Urothelium cell line (cell line): ENCODE measurements around the gene NOP53.
A peak's percentile ranks its signal among the peaks of the same experiment; 100 is the strongest.
"Not testable (repeated sequence)": the region's sequence is repeated elsewhere in the genome, so short reads cannot be mapped to it uniquely, and the experiment has no call there.

ENCODE experiments used
- DNase-seq: peaks from one replicate; pipeline ENCODE4 v3.0.0; 2011; ENCODE audit warnings: low spot score, mixed read lengths
- FAIRE-seq: peaks from 2 replicates; lab custom pipeline; 2011; peaks lifted over from hg19 to GRCh38; lab: Jason Lieb, UNC

NOP53 gene

GRCh38 chr19:47716270-47716937 is 28.9 kb upstream of the NOP53 start:
- no peak for DNase-seq
- peak; percentile 84 for FAIRE-seq

GRCh38 chr19:47718415-47719046 is 26.8 kb upstream of the NOP53 start:
- peak; percentile 27 for FAIRE-seq
- DNase-seq: not testable (repeated sequence)

GRCh38 chr19:47719047-47719859 is 26.1 kb upstream of the NOP53 start:
- peak; percentile 95 for FAIRE-seq
- DNase-seq: peak; percentile 91

- DNase-seq (no peak), FAIRE-seq (peak; percentile 35)
These were observed 24.5 kb upstream of the NOP53 start for GRCh38 chr19:47720669-47721422.

DNA sequence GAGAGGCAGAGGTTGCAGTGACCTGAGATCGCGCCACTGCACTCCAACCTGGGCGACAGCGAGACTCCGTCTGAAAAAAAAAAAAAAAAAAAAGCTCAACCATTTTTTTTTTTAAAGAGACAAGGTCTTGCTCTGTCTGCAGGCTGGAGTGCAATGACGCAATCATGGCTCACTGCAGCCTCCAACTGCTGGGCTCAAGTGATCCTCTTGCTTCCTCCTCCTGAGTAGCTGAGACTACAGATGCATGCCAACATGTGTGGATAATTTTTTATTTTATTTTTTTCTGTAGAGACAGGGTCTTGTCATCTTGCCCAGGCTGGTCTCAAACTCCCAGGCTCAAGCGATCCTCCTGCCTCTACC is 21.8 kb upstream of the NOP53 start:
- DNase-seq (no peak), FAIRE-seq (no peak)

DNA sequence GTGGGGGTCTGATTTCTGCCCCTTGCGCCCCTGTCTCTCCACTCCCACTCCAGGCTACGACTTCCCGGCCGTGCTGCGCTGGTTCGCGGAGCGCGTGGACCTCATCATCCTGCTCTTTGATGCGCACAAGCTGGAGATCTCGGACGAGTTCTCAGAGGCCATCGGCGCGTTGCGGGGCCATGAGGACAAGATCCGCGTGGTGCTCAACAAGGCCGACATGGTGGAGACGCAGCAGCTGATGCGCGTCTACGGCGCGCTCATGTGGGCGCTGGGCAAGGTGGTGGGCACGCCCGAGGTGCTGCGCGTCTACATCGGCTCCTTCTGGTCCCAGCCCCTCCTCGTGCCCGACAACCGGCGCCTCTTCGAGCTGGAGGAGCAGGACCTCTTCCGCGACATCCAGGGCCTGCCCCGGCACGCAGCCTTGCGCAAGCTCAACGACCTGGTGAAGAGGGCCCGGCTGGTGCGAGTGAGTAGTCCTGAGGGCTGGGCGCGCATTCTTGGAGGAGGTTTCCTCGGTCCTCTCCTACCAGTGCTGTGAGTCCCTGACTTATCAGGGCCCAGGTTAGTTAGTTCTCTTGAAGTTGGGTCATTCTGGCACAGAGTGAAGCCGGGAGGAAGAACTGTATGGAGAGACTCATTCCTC is 19.5 kb upstream of the NOP53 start:
- FAIRE-seq (no peak), DNase-seq (no peak)

- no peak for DNase-seq
- FAIRE-seq: no peak
These were observed 18.9 kb upstream of the NOP53 start for GRCh38 chr19:47726467-47726866.

DNA sequence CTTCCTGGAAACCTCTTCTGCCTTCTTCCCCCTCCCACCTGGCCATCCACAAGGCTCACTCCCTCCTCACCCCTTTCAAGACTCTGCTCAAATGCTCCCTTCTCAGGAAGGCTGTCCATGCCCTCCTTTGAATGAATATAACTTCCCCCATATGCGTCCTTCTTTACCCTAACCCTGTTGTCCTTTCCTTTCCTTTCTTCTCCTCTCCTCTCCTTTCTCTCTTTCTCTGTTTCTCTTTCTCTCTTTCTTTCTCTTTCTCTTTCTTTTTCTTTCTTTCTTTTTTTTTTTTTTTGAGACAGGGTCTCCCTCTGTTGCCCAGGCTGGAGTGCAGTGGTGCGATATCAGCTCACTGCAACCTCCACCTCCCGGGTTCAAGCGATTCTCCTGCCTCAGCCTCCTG is 17.1 kb upstream of the NOP53 start:
- FAIRE-seq: not testable (repeated sequence)

DNA sequence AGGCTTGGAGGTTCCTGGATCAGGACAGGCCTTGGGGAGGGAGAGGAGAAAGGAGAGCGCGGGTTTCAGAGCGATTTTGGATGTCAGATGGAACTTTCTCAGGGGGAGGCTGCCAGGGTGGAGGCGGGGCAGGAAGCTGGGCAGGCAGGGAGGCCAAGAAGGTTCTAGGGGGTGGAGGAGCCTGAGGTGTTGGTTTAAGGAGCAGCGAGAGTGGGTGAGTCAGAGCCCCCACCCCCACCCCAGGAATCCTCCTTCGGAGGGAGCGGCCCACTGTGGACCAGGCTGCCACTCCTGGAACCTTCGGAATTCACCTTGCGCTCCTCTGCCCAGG is 15.9 kb upstream of the NOP53 start:
- peak; percentile 91 for DNase-seq

More for the DNA sequence above, 17.1 kb upstream of the NOP53 start:
- DNase-seq: not testable (repeated sequence)

DNA sequence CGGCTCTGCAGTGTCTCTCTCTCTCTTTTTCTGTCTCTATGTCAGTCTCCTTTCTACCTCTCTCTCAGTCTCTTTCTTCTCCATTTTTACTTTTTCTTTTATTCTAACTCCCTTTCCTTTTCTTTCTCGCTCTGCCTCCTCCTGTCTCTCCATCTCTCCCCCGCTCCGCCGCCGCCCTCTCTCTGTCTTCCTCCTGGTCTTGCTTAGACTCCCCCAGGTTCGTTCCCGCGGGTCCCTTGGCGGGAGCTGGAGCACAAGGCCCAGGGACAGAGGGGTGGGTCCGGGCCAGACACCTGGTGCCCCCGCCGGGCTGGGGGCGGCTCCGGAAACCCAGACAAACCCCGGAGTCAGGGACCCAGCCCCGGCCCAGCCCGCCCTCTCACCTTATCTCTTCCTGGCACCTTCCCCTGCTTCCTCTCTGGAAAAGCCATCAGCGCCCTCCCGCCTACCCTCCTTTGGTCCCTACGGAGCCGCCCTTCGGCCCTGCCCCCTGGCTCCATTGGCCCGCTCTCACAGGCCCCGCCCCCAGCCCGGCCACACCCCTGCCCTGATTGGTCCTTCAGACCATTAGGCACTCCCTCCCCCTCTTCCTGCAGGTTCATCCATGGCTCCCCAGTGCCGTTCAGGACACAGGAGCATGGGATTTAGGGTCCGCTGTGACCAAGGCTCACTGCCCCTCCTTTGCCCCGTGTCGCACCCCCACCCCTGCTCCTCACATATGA is 15.4 kb upstream of the NOP53 start:
- DNase-seq (peak; percentile 90), FAIRE-seq (no peak)

More for the DNA sequence above, 15.9 kb upstream of the NOP53 start:
- FAIRE-seq: no peak

GRCh38 chr19:47730521-47730889 is 14.8 kb upstream of the NOP53 start:
- FAIRE-seq (no peak), DNase-seq (no peak)

DNA sequence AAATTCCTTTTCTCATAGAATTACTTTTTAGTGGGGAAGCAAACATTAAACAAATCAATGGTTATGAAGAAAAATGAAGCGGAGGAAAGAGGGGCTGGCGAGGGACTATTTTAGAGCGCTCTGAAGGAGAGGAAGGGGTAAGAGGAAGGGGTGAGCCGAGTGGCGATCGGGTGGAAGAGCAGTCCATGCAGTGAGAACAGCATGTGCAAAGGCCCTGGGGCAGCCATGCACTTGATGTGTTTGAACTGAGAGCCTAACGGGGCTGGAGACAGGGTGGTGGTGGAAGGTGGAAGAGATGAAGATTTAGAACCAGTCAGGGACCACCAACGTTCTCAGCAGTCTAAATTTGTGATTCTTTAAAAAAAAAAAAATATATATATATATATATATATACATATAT is 14.4 kb upstream of the NOP53 start:
- DNase-seq (no peak), FAIRE-seq (no peak)

DNA sequence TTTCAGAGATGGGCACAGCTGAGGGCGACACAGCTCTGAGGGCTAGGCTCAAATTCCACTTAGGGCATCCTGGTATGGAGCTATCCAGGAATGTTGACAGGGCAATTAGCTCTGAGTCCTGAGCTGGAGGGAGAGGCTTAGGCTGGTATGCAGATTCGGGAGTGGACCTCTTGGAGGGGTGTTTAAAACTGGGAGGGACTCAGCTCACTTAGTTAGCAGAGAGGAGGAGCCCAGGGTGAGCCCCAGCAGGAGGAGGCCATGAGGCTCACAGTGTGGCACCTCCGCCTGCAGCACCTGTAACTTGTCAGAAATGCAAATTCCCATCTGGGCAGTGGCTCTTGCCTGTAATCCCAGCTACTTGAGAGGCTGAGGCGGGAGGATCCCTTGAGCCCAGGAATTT is 10.2 kb upstream of the NOP53 start:
- no peak for FAIRE-seq

GRCh38 chr19:47740866-47741519 is 4.4 kb upstream of the NOP53 start:
- FAIRE-seq: no peak

More for the DNA sequence above, 10.2 kb upstream of the NOP53 start:
- DNase-seq: no peak

GRCh38 chr19:47741544-47742140 is 3.7 kb upstream of the NOP53 start:
- FAIRE-seq (no peak), DNase-seq (no peak)

More at GRCh38 chr19:47740866-47741519, 4.4 kb upstream of the NOP53 start:
- no peak for DNase-seq

GRCh38 chr19:47742634-47743033 is 2.7 kb upstream of the NOP53 start:
- FAIRE-seq (no peak), DNase-seq (peak; percentile 17)

DNA sequence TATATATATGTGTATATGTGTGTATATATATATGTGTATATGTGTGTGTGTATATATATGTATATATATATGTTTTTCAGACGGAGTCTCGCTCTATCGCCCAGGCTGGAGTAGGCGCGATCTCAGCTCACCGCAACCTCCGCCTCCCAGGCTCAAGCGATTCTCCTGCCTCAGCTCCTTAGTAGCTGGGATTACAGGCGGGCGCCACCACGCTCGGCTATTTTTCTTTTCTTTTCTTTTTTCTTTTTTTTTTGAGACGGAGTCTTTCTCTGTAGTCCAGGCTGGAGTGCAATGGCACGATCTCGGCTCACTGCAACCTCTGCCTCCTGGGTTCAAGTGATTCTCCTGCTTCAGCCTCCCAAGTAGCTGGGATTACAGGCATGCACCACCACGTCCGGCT is 783 bp downstream of the NOP53 start:
- not testable (repeated sequence) for DNase-seq, FAIRE-seq

- no peak for FAIRE-seq
- DNase-seq: no peak
These were observed 4.0 kb downstream of the NOP53 start for GRCh38 chr19:47749326-47749725.

DNA sequence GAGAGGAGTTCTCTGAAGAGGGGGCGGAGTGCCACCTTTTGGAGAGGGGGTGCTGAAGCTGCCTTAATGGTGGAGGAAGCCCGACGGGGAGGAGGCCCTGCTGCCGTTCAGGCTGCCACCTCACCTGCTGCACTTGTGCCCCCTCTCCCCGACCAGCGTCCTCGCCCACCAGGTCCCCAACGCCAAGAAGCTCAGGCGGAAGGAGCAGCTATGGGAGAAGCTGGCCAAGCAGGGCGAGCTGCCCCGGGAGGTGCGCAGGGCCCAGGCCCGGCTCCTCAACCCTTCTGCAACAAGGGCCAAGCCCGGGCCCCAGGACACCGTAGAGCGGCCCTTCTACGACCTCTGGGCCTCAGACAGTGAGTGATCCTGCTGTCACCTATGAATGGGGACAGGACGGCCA is 5.4 kb downstream of the NOP53 start:
- no peak for FAIRE-seq
- no peak for DNase-seq
